GM18867 (cell line): Measurements from ENCODE around the gene SCP2D1.

Source experiments
- ATAC-seq: cut with Tn5 transposase; IDR thresholded peaks from one replicate; pipeline ENCODE4 v1.9.1; 2021; ENCODE audit warnings: mild to moderate bottlenecking, moderate library complexity; ENCODE audit not compliant: unreplicated experiment

Gene SCP2D1

DNA sequence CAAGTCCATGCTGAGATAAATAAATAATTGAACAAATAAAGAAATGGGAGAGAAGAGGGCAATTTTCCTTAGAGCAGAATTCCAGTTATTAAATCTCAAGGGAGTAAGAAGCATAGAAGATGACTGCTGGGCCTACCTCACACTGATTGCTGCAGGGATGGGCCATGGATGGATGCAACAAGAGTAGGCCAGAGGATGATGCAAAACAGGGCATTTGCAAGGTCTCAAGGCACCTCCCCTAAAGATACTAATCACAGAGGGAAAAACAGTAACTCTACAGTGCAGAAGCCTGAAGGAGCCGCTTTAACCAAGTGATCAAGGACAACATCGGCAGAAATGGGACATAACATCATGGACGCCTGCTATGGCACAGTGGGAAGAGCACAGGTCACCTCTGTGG is 1.7 kb upstream of the SCP2D1 start:
- no peak for ATAC-seq

DNA sequence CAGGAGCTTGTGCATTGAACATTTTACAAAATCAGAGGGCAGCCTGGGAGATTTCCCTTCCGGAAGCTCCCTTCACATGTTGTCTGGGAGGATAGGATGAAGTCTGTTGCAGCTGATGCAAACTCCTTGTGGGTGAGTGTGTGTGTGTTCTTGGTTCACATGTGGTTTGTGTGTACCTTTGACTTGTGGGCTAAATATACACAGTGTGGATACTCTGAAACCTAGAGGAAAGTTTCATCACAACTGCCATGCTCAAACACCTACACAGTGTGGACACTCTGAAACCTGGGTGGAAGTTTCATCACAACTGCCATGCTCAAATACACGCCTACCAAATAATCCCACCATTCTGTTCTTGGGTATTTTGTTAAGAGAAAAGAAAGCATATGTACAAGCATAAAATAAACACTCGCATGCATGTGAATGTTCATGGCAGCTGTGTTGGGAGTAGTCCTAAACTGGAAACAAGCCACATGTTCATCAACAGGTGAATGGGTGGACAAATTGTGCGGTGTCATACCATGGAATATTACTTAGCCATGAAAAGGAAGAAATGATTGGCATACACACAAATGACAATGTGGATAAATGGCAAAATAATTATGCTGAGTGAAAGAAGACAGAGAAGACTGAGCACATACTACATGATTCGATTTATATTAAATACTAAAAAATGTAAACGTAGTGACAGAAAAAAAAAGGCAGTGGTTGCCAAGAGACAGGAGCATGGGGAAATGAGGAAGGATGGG is 1.8 kb downstream of the SCP2D1 start:
- ATAC-seq, result no peak

DNA sequence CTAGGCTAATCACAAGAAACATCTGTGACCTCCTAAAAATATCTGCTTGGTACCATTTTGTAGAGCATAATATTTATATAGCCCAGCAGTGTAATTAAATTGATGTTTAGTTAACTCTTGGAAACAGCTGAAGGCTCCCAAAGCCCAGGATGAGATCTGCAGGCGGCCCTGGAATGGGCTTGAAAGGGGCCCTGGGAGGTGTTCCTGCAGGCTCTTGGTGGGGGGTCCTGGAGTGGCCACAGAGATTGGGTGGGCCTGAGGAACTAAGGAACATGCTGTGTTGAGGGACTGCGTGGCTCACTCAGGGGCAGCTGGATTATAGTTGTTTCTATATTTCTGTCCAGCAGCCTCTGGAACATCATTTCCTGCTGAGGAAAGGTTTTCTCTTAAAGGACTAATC is 9.2 kb downstream of the SCP2D1 start:
- no peak for ATAC-seq

DNA sequence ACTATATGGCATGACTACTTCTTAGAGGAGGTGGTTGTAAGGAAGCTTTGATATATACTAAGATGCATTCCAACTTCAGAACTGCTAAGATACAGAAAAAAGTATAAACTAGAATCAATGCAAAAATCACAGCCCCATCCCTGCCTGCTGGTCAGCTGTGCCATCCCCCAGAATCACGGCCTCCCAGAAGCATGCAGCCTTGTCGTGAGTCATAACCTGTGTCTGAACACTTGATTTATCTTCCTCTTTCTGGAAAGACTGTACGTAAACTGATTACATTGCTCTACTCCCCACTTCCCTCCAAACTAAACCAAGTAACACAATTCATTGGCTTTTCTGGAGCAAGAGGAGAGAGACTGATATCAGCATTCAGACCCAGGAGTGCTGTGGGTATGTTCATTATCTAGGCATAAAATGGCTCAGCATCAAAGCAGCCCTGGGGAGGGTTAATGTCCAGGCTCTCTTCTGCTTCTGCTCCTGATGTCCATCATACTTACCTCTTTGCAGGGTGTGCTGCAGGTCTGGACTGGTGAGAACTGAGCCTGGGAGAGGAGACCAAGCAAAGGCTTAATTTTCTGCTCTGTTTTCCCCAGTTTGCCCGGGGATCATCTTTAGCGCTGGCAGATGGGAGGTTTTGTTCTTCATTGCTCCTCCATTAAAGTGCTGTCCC is 18.4 kb downstream of the SCP2D1 start:
- ATAC-seq, result no peak

DNA sequence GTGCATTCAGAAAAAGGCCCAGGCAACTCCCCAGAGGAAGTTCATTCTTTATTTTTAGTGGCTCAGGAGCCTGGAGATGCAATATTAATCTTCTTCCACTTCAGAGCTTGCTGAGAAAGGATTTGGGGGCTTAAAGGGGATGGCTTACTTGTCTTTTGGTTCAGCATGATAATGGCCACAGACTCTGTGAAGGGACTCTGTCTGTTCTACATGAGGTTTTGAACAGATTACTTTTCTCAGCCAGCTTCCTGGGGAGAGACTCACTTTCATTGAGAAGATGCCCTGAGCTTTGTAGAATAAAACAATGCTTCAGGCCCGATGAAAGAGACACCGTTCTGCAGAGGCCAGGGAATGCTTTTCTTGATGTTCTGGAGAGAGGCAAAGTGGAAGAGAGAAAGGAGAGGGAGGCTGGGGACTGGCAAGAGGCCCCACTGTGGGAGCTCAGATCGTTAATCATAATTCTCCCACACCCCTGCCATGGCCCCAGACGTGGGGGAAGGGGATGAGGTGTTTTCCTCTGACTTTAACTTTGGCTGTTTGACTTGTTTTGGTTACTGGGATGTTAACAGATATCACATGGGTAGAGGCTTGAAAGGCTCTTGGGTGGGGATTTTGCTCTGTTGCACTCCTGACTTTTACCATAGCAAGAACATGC is 19.1 kb downstream of the SCP2D1 start:
- no peak for ATAC-seq

GRCh38 chr20:18835466-18836256 is 22.1 kb downstream of the SCP2D1 start:
- no peak for ATAC-seq

- ATAC-seq, result no peak
Observed at GRCh38 chr20:18837718-18838117, 24.1 kb downstream of the SCP2D1 start.

DNA sequence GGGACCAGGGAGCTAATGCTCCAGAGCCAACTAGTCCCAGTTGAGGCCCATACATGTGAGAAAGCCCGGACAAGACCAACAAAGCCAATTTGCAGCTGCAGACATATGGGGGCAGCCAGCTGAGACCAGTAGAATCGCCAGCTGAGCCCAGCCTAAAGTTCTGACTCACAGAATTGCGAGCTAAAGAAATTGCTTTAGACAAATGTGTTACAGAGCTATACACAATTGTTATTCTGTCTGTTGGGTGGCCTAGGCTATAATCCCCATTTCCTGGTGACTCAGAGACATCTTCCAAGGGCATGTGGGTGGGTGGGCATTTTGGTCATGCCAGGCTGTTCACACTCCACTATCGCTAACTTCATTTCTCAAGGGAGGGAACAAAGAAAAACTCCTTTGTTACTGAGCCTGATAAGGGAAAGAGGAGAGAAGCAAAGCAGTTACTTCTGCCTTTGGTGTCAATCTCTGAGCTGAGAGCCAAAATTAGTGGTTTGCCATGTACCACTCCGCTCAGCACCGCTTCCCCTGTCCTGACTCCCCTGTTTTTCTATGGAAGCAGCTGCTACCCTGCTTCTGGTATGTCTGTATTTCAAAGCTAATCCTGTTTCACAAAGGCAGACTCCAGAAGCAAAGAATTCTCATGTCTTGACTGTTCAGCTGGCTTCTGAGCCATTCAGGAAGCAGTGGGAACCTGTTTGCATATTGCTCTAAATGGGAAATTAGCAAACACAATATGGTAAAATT is 26.1 kb downstream of the SCP2D1 start:
- ATAC-seq, result no peak

DNA sequence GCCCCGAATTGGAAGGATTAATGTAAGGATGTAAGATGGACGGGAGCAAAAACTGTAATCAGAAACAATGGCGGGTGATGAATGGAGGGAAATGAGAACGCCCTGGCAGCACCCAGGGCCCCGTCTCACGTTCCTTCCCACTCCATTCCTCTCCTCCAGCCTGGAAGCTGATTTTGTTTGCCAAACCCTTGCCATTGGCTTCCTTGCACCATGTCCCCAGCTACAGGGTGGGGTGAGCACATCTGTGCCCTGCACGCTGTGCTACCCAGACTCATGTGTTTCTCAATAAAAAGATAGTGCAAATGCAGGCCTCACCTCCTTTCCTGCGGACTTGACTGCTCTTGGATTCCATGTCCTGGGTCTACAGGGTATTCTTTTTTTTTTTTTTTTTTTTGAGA is 26.7 kb downstream of the SCP2D1 start:
- ATAC-seq, result no peak

GRCh38 chr20:18845017-18845416 is 31.4 kb downstream of the SCP2D1 start:
- no peak for ATAC-seq

DNA sequence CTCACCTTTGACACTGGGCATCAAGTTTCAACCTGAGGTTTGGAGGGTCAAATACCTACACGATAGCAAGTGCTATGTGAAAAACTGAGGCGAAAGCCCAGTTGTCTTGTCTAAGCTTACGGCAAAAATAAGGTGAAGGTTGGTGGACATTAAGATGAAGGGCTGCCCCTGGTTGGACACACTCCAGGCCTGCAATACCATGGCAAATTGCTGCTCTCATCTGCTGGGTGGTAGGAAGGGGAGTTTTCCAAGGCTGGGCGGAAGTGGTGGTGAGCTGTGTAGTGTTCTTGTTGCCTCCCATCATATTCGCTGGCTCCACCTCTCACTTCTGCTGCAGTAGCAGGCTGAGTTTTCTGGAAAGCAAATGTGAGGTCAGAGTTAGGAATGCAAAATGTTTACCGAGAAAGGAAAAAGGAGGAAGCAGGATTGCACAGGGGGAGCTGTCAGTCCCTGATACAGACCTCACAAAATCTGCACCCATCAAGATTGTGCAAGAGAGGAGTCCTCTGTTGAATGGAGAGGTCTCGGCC is 33.7 kb downstream of the SCP2D1 start:
- no peak for ATAC-seq

- ATAC-seq, result no peak
Observed at GRCh38 chr20:18849131-18849530, 35.5 kb downstream of the SCP2D1 start.

GRCh38 chr20:18851629-18852028 is 38.0 kb downstream of the SCP2D1 start:
- ATAC-seq, result no peak

GRCh38 chr20:18852318-18852717 is 38.7 kb downstream of the SCP2D1 start:
- ATAC-seq, result no peak

DNA sequence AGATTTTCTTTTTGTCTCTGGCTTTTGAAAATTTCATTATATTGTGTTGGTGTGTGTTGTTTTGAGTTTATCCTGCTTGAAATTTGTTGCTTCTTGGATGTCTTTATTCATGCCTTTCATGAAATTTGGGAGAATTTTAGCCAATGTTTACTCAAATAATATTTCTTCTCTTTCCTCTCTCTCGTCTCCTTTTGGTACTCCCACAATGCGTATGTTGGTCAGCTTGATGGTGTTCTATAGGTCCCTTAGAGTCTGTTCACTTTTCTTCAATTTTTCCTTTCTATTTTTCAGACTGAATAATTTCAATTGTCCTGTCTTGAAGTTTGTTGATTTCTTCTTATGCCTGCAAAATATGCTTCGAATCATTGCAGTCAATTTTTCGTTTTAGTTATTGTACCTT is 39.6 kb downstream of the SCP2D1 start:
- ATAC-seq, result no peak

GRCh38 chr20:18853946-18854646 is 40.5 kb downstream of the SCP2D1 start:
- ATAC-seq, result no peak

DNA sequence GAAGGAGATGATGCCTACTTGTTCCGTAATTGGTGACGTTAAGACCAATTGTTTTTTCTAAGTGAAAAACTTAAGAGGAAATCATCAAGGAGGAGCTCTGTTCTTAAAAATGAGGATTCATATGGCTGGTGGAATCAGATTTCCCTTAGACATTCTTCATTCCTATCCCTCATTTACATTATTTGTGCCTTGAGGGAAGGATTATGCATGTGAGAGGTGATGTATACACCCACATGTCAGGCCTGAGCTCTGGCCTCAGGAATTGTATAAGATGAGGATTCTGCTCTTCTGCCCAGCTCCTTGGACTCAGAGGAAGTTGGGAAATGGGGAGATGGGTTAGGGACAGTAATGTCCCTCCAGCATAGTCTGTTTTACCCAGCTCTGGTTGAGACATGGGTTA is 42.3 kb downstream of the SCP2D1 start:
- no peak for ATAC-seq

GRCh38 chr20:18856873-18857272 is 43.3 kb downstream of the SCP2D1 start:
- no peak for ATAC-seq

- no peak for ATAC-seq
Observed at GRCh38 chr20:18857640-18858039, 44.1 kb downstream of the SCP2D1 start.

- no peak for ATAC-seq
Observed at GRCh38 chr20:18858816-18859215, 45.2 kb downstream of the SCP2D1 start.
